HG03066 (cell line): Measurements from ENCODE around the gene SPECC1.

Experiments used
- ATAC-seq: cut with Tn5 transposase; IDR thresholded peaks from one replicate; pipeline ENCODE4 v1.9.1; 2021; ENCODE audit warnings: low read depth; ENCODE audit not compliant: unreplicated experiment

The SPECC1 gene

DNA sequence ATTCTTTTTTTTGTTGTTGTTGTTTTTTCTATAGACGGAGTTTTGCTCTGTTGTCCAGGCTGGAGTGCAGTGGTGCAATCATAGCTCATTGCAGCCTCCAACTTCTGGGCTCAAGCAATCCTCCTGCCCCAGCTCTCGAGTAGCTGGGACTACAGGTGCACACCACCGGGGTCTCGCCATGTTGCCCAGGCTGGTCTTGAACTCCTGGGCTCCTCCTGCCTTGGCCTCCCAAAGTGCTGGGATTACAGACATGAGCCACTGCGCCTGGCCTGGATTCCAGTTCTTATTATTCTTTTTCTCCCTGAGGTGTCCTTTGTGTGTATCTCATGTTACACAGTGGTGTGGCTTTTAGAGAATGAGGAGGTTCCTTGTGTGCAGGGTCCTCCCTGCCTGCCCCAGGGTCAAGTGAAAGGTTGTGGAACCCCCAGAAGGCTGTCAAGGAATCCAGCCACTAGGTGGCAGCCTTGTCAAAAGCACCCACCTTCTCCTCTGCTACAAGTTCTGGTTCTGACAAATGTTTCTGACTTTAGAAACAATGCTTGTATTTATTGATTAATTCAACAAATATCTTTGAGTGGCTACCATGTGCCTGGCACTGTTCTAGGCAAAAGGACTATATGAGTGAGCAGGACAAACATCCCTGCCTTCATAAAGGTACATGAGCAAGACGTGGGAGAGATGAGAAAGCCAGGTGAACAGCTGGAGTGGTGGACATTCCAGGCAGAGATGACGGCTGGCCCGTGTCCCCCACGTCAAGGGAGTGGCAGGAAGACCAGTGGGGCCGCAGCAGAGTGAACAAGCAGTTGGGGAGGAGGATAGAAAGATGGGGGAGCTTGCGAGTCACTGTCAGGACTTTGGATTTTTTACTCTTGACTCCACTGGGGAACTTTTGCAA, 112.4 kb downstream of the SPECC1 start:
- no peak for ATAC-seq

DNA sequence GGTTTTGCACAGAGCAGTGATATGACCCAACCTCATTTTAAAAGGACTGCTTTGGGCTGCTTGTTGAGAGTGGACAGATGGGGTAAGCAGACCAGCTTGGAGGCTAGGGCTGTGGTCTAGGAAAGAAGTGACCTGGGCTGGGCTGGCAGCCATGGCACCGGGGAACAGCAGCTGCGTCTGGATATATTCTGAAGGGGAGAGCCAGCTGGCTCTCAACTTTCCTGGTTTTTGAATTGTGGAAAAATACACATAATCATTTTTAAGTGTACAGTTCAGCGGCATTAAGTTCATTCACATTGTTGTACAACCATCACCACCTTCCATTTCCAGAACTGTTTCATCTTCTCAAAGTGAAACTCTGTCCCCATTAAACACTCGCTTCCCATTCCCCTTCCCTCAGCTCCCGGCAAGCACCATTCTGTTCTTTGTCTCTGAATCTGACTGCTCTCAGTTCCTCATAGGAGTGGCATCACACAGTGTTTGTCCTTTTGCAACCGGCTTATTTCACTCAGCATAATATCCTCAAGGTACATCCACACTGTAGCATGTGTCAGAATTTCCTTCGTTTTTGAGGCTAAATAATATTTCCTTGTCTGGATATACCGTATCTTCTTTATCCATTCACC, 113.2 kb downstream of the SPECC1 start:
- no peak for ATAC-seq

DNA sequence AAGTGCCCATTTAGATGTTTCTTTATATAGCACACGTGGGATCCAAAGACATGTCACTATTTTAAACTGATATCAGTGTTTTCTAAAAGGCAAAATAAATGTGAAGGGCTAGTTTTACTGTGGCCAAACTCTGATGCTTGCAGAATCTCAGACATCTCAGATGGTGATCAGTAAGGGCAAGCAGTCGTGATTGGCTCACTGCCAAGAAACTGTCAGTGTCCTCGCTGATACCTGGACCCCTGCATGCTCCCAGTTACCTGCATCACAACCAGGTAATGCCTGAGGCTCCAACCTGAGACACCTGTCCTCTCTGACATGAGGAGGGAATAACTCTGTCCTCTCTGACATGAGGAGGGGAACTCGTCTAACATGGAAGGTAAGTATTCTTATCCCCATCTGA, 114.0 kb downstream of the SPECC1 start:
- ATAC-seq = no peak

DNA sequence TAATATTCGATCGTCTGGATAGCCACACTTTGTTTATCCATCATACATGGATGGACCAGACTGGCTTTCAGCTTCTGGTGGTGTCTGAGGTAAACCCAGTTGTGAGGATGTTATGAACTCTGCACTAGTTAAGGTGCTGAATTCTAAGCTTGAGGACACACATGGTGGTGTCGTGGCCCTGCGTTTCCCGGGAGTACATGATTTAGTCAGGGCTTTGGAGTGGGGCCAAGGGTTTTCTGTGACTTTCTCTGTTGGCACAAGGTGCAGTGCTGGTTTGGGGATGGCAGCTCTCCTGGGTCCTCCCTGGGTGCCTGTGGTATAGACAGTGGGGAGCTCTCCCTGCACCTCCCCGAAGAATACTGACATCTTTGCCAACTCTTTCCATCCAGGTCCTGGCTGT, 116.6 kb downstream of the SPECC1 start:
- ATAC-seq = no peak

DNA sequence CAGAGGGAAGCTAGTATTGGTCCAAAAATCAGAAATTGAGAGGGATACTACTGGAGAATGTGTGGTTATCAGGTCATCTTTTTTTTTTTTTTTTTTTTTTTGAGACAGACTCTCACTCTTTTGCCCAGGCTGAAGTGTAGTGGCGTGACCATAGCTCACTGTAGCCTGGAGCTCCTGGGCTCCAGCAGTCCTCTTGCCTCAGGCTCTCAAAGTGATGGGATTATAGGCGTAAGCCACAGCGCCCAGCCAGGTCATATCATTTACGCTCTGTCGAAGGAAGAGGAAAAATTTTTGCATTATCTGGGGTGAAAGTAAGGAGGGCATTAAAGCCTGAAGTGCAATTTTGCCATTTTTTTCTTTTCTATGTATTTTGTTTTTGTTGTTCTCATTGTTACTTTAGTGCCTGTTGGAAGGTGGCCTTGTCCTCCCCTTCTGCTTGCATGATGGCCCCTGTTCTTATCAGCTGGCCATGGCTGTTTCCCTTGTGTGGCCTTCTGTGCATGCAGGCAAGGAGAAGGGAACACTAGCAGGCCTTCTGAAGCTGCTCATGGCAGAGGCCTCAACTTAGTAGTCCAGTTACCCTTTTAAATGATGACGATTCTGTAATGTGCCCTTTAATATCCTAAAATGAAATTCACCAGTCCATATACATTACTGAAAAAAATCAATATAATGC, 118.3 kb downstream of the SPECC1 start:
- ATAC-seq = no peak

DNA sequence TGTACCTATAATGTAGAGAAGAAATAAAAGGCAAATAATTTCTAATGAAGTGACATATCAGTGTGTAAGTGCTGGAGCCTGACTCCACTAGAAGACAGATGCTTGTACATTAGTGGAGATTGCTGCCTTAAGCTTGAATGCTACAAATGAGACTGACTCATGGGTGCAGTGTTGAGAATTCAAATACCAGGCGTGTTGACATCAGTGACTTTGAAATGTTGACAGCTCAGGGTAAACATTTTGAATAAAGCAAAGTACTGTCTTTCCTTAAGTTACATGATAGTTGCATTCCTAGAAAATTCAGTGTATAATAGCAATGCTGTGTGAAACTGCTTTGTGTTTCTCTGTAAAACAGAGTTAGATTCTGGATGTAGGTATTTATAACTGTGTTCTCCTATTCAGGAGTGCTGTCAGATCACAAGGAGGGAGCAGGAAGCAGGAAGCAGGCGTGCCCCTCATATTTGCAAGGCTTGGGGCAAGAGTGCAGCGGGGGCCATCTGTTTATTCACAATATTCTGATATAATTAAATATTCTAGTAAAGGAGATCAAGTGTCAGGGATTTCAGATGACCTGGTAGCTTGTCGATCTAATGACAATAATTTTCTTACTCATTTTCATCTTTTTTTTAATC, 119.0 kb downstream of the SPECC1 start:
- ATAC-seq = no peak

DNA sequence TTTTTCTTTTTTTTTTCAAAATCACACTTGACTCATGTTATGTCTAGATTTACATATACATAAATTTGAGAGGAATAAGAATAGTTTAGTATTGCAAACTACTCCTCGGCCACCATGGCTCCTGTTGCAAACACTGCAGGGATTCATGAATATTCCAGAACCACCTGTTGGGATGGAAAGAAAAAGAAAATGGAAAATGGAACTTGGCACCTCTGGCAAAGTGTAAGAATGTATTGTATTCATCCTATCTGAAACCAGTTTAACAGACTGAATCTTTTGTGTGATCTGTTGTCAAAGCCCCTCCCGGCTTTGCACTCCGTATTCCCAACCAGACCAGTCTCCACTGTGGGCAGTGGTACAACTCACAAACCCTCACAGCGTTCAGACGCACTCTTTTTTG, 124.4 kb downstream of the SPECC1 start:
- no peak for ATAC-seq

DNA sequence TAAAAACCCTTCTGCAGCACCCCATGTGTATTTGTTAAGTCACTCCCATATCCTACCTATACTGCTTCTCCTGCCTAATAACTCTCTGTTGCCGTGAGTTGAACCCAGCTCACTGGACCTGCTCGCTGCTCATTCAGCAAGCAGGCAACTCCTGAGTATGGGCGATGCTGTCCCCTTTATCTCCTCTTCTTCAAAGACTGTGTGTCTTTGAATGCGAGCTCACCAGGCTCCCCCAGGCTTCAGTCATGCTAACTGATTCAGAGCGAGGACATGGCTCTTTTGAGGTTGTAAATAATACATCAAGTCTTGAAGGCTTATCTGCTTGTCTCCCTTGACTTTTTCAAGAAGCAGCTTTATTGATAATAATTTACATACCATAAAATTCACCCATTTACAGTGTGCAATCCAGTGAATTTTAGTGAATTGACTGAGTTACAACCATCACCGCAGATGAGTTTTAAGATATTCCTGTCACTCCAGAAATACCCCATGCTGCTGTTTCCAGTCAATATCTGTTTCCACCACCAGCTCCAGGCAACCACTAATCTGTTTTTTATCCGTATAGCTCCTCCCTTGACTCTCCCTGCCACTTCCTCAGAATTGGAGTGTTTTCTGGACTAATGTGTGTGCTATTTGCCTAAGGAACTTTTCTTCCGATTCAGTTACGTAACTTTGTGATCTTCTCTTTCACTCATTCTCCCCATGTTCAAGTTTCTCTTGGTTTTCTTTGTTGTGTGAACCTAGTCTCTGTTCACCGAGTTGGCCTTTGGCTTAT, 132.2 kb downstream of the SPECC1 start:
- no peak for ATAC-seq

DNA sequence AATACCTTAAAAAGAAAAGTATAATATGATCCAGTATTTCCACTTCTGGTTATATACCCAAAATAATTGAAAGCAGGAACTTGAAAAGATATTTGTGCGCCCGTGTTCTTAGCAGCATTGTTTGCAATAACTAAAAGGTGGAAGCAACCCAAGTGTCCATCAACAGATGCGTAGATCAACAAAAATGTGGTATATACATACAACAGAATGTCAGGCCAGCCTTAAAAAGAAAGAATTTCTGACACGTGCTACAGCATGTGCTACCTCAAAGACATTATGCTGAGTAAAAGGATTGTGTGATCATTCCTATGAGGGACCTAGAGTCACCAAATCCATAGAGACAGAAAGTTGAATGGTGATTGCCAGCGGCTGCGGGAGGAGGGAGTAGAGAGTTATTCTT, 133.1 kb downstream of the SPECC1 start:
- ATAC-seq = no peak

DNA sequence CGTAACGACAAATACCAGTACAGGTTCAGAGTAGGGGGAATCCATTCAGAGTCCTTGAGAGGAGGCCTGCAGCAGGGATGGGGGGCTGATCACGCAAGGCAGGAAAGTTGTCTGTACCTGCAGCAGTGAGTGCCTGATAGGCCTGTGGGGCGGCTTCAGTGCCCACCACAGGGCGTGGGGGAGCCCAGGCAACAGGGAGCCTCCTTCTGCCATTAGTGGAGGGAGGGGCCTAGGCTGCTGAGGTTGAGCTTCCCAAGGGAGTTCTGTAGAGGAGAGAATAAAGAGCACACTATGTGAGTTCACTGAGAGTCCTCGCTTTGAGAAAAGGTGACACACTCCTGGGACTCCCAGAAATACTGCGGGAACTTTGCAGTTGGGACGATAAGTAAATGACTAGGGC, 134.6 kb downstream of the SPECC1 start:
- no peak for ATAC-seq

DNA sequence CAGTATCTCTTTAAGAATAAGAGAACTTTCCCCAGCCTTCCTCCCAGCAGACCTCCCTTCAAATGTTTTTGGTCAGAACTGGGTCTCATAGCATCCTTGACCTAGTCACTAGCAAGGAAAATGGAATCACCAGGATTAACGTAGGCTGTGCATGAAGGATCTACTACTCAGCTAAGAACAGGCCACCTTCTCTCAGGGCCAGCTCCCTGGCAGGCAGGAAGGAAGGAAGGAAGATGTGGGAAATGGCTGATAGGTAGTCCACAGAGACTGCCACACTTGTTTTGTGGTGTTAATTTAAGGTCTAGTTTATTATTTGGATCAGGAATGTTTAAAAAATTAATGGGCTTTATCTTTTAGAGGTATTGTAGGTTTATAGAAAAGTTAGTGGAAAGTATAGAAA, 136.4 kb downstream of the SPECC1 start:
- ATAC-seq = no peak

DNA sequence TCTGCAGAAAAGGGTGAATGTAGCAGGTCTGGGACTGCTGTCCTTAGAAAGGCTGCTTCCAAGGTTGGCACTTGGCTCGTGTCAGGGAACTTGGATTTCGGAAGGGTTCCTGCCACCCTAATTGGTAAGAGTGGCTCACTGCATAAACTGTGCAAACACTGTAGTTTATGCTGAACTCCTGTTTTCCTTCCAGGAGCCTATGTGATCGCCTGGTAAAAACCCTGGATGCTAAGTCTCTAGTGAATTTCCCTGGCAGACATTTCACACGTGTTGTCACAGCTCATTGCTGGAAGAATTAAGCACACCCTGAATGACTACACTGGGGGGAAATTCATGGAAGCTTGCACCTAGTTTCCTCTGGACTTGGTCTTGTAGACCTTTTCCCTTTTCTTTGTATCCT, 140.1 kb downstream of the SPECC1 start:
- no peak for ATAC-seq

DNA sequence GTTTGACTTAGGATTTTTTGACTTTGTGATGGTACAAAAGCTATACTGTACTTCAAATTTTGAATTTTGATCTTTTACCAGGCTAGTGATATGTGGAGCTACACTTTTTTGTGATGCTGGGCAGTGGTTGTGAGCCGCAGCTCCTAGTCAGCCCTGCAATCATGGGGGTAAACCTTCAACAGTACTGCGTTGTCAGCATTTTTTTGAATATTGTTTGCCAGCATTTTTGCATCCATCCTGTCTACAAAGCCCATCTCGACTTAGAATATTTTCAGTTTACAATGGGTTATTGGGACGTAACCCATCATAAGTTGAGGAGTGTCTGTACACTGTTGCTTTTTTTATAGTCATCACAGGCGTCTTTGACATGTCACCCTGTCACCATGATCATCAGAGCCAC, 142.0 kb downstream of the SPECC1 start:
- no peak for ATAC-seq

DNA sequence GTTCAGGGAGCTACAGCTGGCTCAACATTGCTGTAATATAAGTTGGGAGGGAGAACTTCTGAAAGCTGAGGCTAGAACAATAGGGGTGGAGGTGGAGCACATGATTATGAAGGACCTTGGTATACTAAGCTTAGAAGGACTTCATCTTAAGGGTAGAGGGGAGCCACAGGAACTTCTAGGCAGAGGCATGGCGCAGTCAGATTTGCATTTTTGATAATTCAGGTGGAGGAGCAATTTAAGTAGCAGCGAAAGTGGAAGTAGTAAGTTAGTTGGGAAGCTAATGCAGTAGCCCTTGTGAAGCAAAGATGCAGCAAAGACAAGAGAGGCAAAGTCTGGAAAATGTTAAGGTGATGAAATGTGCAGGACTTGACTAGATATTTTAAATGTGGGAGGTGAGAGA, 144.1 kb downstream of the SPECC1 start:
- ATAC-seq = no peak

DNA sequence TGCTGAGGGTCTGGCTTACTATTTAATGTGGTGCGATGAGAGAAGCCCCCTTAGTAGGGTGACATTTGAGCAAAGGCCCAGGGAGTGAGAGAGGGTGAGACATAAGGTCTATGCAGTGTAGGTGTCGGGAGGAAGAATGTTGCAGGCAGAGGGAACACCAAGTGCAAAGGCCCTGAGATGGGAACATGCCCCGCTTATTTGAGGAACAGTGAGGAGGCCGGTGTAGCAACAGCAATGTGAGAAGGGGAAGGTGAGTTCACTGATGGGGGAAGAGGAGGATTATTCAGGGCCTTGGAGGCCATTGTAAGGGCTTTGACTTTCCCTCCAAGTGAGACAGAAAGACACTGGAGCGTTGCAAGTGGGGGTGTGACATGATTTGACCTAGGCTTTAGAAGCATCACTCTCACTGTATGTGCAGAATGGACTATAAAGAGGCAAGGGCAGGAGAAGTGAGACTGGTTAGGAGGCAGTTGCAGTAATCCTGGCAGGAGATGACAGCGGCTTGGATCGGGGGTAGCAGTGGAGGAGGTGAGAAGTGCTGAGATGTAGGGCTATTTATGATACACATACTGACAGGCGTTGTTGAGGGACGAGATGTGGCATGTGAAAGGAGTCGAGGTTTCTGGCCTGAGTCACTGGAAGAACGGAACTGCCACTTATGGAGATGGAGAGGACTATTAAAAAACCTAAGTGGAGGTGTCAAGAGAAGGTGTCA, 145.3 kb downstream of the SPECC1 start:
- ATAC-seq = no peak

DNA sequence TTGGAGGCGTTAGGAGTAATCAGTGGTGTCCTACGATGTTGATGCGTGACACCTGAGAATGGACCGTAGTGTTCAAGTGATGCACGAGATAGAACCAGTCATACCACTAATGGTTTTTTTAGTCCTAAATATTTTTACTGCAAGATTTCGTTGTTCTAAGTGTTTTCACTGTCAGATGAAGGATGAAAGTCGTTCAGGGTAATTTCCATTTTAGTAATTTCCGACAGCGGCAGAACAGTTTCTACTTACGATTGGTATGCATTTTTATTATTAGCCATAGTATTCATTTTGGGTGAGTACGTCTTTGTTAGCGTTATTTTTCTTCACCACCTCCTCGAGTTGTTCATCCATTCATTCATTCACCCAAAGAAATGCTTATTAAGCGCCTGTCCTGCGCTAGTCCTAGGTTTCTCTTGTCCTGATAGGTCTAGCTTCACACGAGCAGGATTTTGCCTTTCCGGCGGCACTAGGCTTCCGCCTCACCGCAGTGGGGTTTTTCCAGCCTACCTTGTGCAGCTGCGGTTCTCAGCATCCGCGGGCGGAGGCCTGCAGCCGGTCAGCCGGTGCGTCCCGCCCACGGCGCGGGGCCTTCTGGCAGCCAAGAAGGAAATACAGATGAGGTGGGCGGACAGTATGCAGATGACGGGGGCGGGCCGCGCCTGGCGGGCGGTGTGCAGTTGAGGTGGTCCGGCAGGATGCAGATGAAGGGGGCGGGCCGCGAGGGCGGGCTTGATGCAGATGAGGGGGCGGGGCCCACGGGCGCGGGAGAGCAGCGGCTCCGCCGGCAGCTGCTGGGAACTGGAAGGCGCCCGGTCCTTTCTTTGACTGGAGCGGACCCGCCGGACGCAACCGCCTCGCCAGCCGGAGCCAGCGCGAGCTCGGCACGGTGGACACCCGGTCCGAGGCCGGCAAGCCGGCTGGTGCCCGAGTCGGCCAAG, 146.4 kb downstream of the SPECC1 start:
- peak; percentile 88 for ATAC-seq

DNA sequence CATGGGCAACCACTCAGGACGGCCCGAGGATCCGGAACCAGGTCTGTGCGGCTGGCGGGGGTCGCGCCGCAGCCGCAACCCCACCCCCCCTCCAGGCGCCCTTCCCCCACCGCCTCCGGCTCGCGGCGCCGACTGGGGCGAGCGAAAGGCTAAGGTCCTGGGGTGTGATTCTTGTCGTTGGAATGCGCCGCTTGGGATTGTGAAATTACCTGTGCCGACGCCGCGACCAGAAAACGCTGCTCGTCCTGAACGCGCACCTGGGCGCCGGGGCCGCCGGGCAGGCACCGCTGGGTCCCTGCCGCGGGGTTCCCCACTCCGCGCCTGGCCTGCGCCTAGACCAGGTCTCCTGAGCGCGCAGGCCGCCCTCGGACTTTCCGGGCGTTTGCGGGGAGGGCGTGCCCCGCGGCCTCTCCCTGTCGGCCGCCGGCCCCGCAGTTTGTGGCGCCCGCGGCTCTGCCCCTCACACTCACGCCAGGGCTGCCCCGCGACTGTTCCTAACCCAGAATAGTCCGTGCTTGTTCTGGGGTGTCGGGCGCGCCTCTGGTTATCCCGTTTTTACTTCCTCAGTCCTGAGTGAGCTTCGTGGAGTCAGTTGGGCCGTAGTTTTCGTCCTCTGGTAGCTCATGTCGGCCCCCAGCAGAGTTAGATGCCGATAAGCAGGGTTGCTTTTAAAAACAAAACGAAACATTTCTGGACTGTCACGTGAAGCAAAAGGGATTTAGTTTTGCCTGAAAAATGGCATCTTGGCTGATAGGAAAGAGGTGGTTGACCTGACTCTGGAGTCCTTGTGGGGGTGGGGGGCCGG, 147.2 kb downstream of the SPECC1 start:
- peak; percentile 22 for ATAC-seq

DNA sequence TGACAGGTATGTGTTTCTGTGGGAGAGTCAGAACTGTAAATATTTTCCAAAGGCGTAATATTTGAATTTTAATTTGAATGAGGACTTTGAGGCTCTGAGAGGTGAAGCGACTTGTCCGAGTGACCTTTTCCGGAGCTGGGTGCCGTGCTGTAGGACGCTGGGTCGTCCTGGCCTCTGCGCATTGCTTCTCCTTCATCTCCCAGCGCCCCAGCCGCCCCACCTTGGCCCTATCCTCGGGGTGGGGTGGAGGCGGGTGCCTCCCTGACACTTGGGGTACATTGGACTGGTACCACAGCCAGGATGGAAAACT, 147.8 kb downstream of the SPECC1 start:
- no peak for ATAC-seq
